ENCODE measurements around the gene LGR5. TPM values are rescaled to one million over a fixed set of nuclear protein-coding genes. Genes with fewer than 3 reads are reported as not detected.

LGR5 gene
- total RNA-seq, 1 donor from 2014 or later = 1.5 TPM

GRCh38 chr12:71440345-71440762, 756 bp downstream of the LGR5 start:
- no peak for TF ChIP-seq CTCF (IDR thresholded peaks at IDR 0.05)
- no peaks in the 10 kb centered on the region for H3K27me3 ChIP-seq
- peak overlapping the region; percentile 59 to 87 for H3K4me3 ChIP-seq
- intact Hi-C loops (cut with DNase I) = loop anchor here (5.0 kb wide), 1 partner anchor 37 kb away; no protein-coding TSS in a partner anchor
- no peaks in the 10 kb centered on the region for H3K9me3 ChIP-seq
- H3K4me1 ChIP-seq = no peaks in the 10 kb centered on the region
- H3K36me3 ChIP-seq = no peaks in the 10 kb centered on the region
- peak overlapping the region in 1 of 2 donors; percentile 62 for H3K27ac ChIP-seq
- DNase-seq (ENCODE audit: low spot score in 2 of 2) = no peak

- H3K27me3 ChIP-seq = no peaks in the 10 kb centered on the region
- DNase-seq (ENCODE audit: low spot score in 2 of 2) = no peak
These were observed 1.5 kb downstream of the LGR5 start for GRCh38 chr12:71440763-71441748.

GRCh38 chr12:71441836-71442566, 2.4 kb downstream of the LGR5 start:
- Histone ChIP-seq H3K9me3 (no peaks in the 10 kb centered on the region), H3K4me1 (no peaks in the 10 kb centered on the region), H3K36me3 (no peaks in the 10 kb centered on the region), H3K4me3 (peak overlapping the region in 1 of 2 donors; percentile 87), H3K27me3 (no peaks in the 10 kb centered on the region), H3K27ac (no peak overlapping the region)
- DNase-seq (ENCODE audit: low spot score in 2 of 2) = no peak
- TF ChIP-seq CTCF (IDR thresholded peaks at IDR 0.05) = no peak
- intact Hi-C loops (cut with DNase I) = loop anchor here (5.0 kb wide), 1 partner anchor 35 kb away; no protein-coding TSS in a partner anchor

More at GRCh38 chr12:71440763-71441748, 1.5 kb downstream of the LGR5 start:
- H3K9me3 ChIP-seq = no peaks in the 10 kb centered on the region
- intact Hi-C loops (cut with DNase I) = loop anchor here (5.0 kb wide), 1 partner anchor 36 kb away; no protein-coding TSS in a partner anchor
- peak overlapping the region; percentile 59 to 87 for H3K4me3 ChIP-seq
- no peaks in the 10 kb centered on the region for H3K4me1 ChIP-seq
- no peak for TF ChIP-seq CTCF (IDR thresholded peaks at IDR 0.05)
- H3K27ac ChIP-seq = peak overlapping the region in 1 of 2 donors; percentile 45
- no peaks in the 10 kb centered on the region for H3K36me3 ChIP-seq

GRCh38 chr12:71442567-71442931, 3.0 kb downstream of the LGR5 start:
- Histone ChIP-seq H3K27ac (no peak overlapping the region), H3K9me3 (no peaks in the 10 kb centered on the region), H3K4me3 (no peak overlapping the region), H3K36me3 (no peaks in the 10 kb centered on the region), H3K27me3 (no peaks in the 10 kb centered on the region), H3K4me1 (no peaks in the 10 kb centered on the region)
- TF ChIP-seq CTCF (IDR thresholded peaks at IDR 0.05) = no peak
- no peak for DNase-seq (ENCODE audit: low spot score in 2 of 2)
- intact Hi-C loops (cut with DNase I) = loop anchor here (5.0 kb wide), 1 partner anchor 35 kb away; no protein-coding TSS in a partner anchor

- no peak for TF ChIP-seq CTCF (IDR thresholded peaks at IDR 0.05)
- no peaks in the 10 kb centered on the region for H3K9me3 ChIP-seq
These were observed 5.5 kb downstream of the LGR5 start for GRCh38 chr12:71445071-71445470.

More at GRCh38 chr12:71445071-71445470, 5.5 kb downstream of the LGR5 start:
- H3K27ac ChIP-seq = no peak overlapping the region
- H3K4me3 ChIP-seq = no peak overlapping the region
- no peaks in the 10 kb centered on the region for H3K27me3 ChIP-seq
- no peak for DNase-seq (ENCODE audit: low spot score in 2 of 2)
- intact Hi-C loops (cut with DNase I) = no loop called here
- H3K4me1 ChIP-seq = no peaks in the 10 kb centered on the region
- H3K36me3 ChIP-seq = no peaks in the 10 kb centered on the region

Measured in ascending aorta (tissue), 2 donors.